Measurements from ENCODE around the gene MASP2.
"Not testable (repeated sequence)": the region's sequence is repeated elsewhere in the genome, so short reads cannot be mapped to it uniquely, and the experiment has no call there.

MASP2 gene

GRCh38 chr1:11058026-11058425 is 11.0 kb upstream of the MASP2 start:
- no peak for DNase-seq

- DNase-seq: no peak
These were observed 10.4 kb upstream of the MASP2 start for GRCh38 chr1:11057477-11057876.

DNA sequence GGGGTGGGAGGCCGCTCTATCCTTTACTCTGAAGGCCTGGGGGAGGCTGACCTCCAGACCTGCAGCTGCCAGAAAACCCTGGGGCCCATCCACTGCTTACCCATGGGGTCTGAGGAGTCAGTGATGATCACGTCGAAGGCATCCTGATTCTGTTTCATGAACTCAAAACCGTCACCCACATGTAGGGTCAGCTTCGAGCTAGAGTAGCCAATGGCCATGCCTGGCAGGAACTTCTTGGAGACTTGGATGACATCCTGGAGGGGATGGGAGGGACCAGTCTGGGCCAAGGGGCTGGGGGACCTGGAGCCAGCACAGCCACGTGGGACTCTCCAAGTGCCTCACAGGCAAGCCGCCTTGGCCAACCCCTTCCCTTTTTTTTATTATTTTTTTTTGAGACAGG is 9.5 kb upstream of the MASP2 start:
- no peak for DNase-seq

GRCh38 chr1:11055676-11056075 is 8.6 kb upstream of the MASP2 start:
- DNase-seq: no peak

- DNase-seq: no peak
These were observed 7.6 kb upstream of the MASP2 start for GRCh38 chr1:11054666-11055065.

- no peak for DNase-seq
These were observed 7.1 kb upstream of the MASP2 start for GRCh38 chr1:11054181-11054580.

DNA sequence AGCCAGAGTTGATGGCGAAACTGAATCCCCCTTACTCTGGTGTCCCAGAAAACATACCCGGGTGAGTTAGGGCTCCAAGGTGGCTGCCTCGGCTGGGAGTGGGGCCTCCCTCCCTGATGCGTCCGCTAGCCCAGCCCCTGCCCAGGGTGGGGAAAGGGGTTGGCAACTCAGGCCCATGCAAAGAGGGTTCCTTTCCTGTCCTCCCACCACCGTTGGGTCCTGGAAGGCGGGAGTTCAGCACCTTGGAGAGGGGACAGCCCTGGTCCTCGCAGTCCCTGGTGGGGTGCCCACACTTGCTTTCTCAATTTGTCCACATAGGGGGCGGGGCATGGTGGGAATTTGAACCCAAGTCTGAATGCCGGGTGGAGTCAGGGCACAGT is 6.7 kb upstream of the MASP2 start:
- no peak for DNase-seq

DNA sequence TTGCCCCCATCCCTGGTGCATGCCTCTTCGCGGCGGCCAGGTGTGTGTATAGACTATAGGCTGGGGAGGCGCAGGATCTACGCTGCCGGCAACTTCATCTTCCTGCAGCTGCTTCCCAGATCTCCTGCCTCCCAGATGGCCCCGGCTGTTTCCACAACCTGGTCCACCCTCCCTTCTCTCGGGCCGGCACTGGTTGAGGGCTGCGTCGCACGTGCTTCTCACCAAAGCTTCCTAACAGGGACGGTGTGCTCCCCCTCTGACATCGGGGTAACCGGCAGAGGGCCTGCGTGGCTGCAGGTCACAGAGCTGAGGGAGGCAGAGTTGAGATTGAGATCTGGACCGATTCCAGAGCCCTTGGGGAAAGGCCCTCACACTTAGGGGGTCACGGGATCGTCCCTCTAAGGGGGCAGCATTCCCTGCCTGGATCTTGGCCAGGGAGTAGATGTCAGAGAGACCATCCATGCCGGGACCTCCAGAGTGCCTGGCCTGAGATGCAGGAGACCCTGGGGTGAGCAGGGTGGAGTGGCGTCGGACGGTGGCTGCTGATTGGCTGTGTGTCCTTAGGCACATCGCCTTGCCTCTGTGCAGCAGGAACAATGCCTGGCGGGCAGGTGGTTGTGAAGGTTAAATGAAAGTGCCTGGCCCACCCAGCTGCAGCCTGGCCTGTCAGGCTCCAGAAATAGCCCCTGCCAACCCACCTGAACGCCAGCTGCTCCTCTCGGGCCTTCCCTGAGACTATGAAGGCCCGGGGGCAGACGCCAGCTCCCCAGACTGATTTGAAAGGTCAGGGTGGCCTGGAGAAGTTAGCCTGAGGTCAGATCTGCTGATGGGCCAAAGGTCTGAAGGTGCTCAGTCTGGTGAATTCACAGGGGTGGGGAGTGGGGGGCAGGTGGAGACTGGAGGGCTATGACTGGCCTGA is 6.1 kb upstream of the MASP2 start:
- no peak for DNase-seq

- no peak for DNase-seq
These were observed 4.9 kb upstream of the MASP2 start for GRCh38 chr1:11051781-11052511.

- not testable (repeated sequence) for DNase-seq
These were observed 4.1 kb upstream of the MASP2 start for GRCh38 chr1:11051121-11051520.

- no peak for DNase-seq
These were observed 821 bp downstream of the MASP2 start for GRCh38 chr1:11046270-11046566.

- no peak for DNase-seq
These were observed 1.4 kb downstream of the MASP2 start for GRCh38 chr1:11045428-11046269.

DNA sequence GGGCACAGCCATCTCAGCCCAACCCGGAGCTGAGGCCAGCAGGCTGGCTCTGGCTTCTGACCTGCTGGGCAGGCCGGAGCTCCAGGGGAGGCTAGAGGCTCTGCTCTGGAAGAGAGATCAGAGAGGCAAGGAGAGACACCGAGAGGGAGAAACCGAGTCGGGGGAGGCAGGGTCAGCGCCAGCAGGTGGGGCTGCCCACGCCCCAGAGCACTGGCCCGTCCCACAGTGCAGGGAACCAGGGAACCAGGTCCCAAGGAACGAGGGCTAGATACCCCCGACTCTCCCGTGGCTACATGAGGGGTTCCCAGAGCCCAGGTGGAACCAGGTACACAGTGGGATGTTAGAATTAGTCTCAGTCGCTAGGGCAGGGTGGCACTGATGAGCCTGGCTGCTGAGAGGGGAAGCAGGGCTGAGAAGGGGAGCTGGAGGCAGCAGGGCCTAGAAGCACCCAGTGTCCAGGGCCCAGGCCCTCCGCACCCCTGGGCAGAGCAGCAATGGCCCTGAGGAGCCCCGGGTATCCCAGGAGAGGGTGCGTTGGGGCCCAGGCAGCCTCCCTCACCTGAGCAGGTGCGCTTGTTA is 2.1 kb downstream of the MASP2 start:
- DNase-seq: no peak

GRCh38 chr1:11044086-11044848 is 2.8 kb downstream of the MASP2 start:
- DNase-seq: no peak

DNA sequence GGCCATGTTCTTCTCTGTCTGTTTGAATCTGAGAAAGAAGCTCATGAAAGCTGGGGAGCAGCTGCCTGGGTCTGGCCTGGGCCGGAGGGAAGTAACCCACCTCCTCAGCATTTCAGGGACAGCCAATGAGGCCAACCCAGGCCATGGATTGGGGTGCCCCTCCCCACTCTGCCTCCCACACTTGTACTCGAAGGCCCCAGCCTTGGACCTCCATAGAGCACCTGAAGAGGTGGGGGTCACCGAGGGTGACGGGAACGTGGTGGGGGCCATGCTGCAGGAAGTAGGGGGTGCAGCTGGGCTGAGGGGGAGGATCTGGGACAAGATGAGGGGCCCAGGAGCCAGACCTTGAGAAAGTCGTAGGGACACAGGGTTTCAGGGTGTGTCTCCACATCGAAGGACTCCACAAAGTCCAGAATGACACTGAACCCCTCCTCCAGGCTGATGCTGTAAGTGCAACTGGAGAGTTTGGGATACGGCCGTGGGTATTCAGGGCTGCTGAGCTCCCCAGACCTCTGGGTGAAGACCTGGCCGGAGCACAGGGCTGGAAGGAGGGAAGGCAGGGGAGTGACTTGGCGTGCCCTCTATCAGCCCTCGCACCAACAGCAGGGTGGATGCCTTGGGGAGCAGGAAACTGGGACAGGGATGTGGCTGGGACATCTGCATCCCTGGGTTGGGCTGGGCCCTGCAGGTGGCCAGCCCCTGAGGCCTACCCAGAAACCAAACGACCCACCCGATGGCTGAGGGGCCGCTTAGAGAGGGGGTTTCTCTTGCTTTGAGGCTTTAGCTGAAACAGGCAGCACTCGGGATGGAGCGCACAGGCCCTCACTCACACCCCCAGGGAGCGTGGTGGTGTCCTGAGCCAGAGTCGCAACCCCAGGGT is 3.8 kb downstream of the MASP2 start:
- no peak for DNase-seq

DNA sequence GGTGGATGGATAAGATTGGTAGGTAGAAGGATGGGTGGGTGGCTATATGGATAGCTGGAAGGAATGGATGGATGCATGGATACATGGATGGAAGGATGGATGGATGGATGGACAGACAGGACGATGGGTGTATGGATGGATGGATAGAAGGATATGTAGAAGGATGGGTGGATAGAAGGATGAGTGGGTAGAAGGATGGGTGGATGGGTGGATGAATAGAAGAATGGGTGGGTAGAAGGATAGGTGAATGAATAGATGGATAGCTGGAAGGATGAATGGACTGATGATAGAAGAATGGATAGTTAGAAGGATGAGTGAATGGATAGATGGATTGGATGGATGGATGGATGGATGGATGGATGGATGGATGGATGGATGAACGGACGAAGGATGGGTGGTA is 5.0 kb downstream of the MASP2 start:
- no peak for DNase-seq

DNA sequence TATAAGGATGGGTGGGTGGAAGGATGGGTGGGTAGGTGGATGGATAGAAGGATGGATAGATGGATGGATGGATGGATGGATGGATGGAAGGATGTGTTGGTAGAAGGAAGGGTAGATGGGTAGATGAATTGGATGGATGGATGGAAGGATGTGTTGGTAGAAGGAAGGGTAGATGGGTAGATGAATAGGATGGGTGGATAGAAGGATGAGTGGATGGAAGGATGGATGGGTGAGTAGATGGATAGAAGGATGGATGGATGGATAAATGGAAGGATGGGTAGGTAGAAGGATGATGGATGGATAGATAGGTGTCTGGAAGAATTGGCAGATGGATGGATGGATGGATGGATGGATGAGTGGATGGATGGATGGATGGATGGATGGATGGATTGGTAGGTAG is 6.0 kb downstream of the MASP2 start:
- DNase-seq: no peak

DNA sequence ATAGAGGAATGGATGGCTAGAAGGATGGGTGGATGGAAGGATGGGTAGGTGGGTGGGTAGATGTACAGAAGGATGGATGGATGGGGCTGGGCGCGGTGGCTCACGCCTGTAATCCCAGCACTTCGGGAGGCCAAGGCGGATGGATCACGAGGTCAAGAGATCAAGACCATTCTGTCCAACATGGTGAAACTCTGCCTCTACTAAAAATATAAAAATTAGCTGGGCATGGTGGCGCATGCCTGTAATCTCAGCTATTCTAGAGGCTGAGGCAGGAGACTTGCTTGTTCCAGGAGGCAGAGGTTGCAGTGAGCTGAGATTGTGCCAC is 7.0 kb downstream of the MASP2 start:
- DNase-seq: not testable (repeated sequence)

- no peak for DNase-seq
These were observed 7.5 kb downstream of the MASP2 start for GRCh38 chr1:11039351-11040104.

GRCh38 chr1:11037740-11038182 is 9.3 kb downstream of the MASP2 start:
- DNase-seq: peak; percentile 79
